ENCODE results near the gene PCNX2.
"Not testable (repeated sequence)": the region's sequence is repeated elsewhere in the genome, so short reads cannot be mapped to it uniquely, and the experiment has no call there.

PCNX2 gene

DNA sequence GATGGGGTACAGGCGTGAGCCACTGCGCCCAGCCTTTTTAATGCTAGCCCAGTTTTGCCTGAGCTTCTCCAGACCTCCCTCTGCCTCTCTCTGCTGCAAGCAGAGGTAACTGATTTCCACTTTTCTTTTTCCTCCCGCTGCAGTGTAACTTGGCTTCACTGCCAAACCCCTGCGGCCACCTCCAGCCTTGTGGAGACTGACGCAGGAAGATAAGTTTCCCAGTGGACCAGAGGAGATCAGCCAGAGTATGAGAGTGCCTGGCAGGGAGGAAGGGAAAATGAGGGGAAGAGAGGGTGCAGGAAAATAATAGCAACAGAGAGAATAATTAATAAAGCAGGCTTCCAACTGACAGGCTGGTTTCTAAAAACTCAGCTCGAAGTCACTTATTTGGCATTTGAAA is 143.7 kb downstream of the PCNX2 start:
- DNase-seq (ENCODE audit: low spot score), result no peak

DNA sequence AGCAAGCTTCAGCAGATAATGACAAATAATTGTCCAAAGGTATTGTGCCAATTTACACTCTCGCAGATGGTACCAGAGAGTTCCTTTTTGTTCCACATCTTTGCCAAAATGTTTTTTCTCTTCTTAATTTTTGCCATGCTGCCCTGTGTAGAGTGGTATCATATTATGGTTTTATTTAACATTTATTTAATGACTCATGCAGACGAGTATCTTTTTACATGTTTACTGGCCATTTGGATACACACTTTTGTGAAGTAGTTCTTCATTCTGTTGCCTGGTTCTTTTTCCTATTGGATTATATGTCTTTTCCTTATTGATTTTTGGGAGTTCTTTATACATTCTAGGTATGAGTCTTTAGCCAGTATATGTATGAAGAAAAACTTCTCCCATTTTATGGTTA is 151.1 kb downstream of the PCNX2 start:
- no peak for DNase-seq (ENCODE audit: low spot score)

DNA sequence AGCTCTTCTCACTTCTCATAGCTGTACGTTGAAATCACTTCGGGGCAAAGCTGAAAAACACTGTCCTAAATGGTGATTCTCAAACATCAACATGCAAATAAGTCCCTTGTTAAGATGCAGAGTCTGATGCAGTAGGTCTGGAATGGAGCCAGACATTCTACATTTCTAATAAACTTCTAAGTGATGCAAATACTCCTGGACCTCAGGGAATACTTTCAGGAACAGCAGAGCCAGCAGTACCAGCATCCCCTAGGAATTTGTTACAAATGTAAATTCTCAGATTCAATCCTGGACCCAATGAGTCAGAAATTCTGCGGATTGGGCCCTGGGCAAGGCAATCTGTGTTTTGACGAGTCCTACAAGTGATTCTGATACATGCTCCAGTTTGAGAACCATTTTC is 152.3 kb downstream of the PCNX2 start:
- DNase-seq (ENCODE audit: low spot score), result no peak

DNA sequence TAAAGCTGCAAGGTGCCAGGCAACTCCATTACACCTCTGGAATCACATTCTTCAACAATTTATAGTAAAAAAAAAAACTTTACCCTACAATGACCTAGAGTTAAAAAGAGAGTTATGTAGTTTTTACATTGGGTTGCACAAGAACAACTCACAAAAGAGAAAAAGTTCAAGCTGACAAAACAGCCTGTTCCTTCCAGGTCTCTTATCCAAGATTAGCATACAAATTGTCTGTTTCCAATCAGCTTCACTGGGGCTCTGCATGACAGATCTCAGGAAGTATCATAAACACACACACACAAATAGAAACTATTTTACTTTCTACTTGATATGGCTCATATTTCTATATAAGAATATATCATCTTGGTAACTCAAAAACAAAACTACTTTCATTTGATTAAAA is 154.6 kb downstream of the PCNX2 start:
- DNase-seq (ENCODE audit: low spot score), result no peak

DNA sequence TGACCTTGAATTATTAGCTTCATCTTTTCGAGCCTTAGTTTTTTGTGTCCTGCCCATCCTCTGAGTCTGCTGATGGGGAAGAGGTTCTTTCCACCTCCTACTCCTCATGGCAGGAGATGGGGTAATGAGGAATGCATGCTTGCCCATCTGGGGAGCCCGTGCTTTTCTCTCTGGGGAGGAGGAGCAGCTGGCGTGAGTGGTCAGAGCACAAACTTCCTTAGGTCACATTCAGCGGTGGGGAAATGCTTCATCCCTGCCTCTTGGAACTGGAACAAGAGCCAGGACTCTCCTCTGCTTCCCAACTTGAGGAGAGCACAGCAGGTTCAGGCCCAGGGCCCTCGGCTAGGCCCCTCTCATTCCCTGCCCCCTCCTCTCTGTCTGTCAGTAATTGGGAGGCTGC is 155.0 kb downstream of the PCNX2 start:
- peak; percentile 3 for DNase-seq (ENCODE audit: low spot score)

DNA sequence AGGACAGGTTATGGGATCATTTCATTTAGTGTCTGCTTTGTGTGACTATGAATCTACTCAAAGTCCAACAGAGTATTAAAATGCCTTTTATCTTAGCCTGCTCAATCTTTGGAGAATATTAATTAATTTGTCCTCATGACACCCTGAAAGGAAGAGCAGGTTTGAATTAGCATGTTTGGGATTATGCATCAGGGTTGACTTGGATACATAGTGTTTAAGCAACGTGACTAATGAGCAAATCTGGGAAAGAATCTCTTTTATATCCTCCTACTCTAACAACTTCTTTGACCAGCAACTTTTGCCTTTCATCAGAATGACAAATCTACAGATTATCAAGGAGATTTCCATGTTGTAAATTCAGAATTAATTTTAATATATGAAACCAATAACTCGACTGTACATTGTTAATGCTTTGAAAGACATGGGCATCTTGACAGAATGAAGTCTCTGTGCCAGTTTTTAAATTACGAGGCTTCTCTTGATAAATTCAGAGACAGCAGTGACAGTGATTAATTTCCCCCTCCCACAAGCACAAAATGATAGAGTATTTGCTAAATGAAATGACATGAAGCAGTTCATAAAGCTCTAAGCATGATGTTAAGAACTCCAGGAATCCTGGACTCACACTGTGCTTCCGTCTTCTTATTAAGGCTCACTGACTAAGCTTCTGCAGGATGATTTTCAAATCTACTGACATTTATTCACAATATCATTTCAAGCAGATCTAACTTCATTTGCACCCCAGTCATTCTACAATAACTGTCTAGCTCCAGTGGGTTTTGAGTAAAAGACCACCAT is 156.5 kb downstream of the PCNX2 start:
- DNase-seq (ENCODE audit: low spot score), result no peak

DNA sequence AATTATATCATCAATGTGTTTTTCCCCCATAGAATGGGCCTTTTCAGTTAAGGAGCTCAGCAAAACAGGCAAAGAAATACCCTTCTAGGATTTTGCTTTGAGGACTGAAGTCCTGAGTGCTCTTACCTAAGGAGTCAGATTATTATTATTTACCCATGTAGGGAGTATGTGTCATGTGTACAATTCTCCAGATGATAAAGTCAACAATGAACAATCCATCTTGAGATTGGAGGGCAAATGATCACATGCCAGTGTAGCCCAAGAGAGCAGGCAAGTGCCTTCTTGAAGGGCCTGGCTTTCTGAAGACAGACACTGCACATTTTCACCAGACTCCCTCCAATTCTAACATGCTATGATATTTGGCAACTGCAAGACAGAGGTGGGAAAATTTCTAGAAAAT is 159.7 kb downstream of the PCNX2 start:
- no peak for DNase-seq (ENCODE audit: low spot score)

DNA sequence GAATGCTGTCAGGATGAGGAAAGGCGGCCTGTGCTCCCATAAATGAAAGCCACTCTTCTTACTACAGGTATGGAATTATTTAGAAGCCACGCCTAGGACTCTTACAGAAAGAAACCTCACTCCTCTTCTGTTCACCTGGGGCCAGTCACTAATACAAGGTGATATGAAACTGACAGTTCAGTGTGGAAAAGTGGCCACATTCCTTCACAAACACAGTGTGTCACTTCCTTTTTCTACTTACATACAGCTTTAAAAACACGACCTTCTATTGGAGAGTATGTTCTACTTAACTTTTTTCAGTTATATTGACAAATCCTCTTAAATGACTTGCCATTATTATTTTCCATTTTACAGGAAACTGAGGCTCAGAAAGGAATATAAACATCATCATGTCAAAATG is 163.1 kb downstream of the PCNX2 start:
- DNase-seq (ENCODE audit: low spot score), result no peak

DNA sequence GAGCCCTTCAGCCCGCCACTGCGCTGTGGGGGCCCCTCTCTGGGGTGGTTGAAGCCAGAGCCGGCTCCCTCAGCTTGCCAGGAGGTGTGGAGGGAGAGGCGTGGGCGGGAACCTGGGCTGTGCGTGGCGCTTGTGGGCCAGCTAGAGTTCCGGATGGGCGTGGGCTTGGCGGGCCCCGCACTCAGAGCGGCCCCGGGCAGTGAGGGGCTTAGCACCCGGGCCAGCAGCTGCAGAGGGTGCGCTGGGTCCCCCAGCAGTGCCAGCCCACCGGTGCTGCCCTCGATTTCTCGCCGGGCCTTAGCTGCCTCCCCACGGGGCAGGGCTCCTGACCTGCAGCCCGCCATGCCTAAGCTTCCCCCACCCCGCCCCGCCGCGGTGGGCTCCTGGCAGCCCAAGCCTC is 166.5 kb downstream of the PCNX2 start:
- DNase-seq (ENCODE audit: low spot score), result not testable (repeated sequence)

DNA sequence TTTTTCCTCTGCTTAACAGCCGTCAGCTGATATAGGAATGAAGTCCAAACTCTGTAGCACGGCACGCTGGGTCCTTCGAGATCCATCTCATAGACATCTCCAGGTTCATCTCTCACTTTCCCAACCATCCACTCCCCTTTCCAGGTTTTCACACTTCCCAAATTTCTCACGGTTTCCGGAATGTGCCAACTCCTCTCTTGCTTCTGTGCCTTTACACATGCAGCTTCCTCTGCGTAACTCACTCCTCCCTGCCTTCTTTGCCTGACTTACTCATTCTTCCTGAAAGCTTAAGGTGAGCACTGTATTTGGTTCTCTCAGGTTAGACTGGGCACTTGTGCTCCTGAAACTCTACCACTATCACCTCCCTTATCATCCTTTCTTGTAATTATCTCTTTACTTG is 168.4 kb downstream of the PCNX2 start:
- no peak for DNase-seq (ENCODE audit: low spot score)

DNA sequence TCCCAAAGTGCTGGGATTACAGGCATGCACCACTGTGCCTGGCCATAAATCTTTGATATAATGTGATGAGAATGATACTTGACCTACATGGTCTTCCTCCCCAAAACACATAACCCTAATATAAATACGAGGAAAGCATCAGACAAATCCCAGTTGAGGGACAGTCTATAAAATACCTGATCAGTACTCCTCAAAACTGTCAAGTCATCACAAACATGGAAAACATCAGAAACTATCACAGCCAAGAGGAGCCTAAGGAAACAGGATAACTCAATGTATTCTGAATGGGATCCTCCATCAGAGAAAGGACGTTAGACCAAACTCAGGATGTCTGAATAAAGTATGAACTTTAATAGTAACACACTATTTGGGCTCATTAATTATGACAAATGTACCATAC is 172.7 kb downstream of the PCNX2 start:
- no peak for DNase-seq (ENCODE audit: low spot score)

DNA sequence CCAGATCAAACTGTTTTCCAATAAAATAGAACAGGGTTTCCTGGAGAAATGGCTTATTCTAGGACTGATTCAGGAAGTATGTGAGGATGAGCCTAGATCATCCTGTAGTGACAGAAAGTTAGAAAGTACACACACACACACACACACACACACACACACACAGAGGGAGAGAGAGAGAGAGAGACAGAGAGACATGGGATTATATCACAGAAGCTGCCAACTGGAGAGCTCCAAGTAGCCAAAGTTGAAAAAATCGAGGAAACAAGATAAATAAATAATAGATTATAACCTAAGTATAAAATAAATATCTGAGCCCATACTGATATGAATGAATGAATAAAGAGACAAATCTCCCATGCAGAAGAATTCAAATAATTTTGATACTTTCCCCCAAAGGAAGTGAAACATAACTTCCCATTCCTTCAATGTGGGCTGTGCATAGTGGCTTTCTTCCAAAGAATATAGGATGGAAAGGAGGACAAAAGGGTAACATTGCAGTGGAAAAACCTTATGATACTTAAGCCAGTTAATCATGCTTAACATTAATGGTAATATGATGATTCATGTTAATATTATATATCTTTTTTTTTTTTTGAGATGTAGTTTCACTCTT is 173.5 kb downstream of the PCNX2 start:
- DNase-seq (ENCODE audit: low spot score), result no peak

DNA sequence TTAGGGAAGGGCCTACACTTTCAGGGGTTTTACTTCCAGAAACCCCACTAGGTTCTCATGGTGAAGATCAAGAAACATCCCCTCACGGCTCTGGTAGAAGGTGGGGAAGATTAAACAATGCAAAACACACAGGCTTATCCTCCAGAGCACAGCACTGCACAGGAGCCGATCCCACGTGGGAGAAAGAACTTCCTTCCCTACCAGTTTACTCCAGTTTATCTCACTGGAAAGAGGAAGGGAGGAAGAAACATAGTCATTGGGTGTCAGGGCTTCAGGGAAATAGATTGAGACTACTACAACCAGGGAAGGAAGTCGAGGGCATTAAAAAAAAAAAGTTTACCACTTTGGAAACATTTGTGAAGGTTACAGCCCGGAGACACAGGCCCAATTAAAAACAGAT is 180.7 kb downstream of the PCNX2 start:
- no peak for DNase-seq (ENCODE audit: low spot score)

DNA sequence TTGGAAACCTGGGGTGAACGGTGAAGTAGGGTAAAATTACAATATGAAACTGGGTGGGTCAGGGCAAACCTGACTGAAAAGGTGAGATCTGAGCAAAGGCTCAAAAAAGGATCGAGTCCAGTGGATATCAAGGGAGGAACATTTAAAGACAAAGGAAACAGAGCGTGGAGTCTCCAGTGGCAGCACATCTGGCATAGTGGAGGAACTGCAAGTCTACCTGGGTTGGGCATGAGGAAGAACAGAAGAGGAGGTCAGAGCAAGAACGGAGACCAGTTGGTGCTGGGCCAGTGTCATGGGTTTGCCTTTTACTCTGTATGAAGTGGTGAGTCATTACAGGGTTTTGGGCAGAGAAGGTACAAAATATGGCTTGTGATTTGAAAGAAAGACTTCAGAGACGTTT is 181.4 kb downstream of the PCNX2 start:
- DNase-seq (ENCODE audit: low spot score), result no peak

DNA sequence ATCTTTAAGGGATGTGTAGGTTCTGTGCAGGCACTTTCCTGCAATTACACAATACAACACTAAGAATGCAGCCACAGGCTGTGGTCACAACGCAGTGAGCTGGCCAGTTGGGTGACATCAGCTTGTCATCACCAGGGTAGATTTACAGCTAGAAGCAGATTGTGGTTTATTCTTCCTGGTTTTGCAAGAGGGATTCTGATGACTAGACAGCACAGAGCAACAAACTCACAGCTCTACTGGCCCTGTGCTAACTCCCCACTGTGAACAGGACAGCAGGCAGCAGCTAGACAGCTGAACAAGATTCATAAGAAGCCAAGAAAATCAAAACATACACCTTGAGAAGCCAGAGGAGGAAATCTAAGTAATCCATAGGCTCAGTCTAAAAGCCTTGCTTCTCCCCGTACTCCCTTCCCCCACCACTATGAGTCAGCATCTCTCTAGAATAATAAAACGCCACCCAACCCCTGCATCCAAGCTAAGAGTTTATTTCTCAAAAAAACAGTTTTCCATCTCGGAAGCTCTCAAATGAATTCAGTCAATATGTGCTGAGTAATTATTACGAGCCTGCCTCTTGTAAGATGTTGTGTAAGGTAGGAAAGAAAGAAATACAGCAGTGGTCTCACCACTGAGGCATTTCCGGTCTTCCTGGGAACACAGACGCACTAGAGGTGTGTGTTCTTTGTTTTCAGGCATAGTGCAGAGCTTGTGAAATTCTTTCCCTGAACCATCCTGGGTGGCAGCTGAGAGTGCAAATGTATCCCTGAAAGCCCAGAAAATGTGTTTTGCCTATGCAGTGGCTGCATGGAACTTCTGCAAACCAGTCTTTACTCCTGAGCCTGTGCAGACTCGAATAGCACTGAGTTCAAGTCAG is 182.3 kb downstream of the PCNX2 start:
- DNase-seq (ENCODE audit: low spot score), result no peak

DNA sequence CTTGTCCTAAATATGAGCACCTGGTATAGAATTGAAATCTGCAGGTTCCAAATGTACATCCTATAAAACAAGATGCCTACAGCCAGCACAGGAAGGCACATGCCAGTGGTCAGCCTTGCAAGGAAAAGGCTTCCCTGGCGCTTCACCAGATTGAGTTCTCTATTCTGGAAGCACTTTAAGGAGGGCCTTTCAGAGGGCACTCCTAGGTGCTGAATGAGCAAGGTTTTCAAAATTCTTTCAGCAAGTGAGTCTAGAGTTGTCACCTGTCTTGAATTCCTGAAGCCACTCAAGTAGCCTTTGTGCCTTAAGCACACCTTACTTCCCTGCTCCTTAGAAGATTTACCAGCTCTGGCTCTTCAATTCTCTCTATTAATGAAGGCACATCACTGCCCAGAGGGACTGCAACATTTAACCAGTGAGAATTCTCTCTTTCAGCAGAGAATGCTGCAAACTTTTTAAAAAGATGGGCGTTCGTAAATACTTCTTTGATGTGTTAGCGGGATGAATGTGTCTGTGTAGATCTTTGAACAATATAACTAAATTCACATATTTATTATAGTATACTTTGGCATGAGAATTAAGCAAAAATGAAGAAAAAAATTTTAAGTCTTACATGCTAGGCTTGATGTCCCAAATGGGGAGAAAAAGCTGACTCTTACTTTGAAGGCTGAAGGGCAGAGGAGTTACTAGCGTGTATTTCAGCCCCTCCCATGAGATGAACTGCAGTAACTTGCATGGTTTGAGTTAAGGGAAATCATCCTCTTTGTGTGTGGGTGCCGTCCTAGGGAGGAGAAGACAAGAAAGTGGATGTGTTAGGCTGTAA is 183.1 kb downstream of the PCNX2 start:
- no peak for DNase-seq (ENCODE audit: low spot score)

DNA sequence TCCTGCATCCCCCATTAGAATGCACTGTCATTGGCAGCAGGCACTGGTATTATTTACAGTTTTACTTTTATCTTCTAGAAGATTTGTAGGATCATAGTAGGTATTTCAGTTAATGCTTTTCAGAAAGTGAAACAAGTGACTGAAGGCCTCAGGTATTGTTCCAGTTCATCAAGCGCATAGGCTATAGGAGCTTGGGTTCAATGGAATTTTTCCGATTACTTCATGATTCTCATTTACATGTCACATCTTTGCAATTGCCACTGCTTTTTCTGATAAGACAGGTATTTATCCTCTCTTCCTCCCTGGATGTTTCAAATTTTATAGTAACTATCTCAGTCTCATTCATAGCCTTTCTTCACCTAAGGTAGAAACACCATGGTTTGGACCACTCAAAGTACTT is 183.8 kb downstream of the PCNX2 start:
- no peak for DNase-seq (ENCODE audit: low spot score)

DNA sequence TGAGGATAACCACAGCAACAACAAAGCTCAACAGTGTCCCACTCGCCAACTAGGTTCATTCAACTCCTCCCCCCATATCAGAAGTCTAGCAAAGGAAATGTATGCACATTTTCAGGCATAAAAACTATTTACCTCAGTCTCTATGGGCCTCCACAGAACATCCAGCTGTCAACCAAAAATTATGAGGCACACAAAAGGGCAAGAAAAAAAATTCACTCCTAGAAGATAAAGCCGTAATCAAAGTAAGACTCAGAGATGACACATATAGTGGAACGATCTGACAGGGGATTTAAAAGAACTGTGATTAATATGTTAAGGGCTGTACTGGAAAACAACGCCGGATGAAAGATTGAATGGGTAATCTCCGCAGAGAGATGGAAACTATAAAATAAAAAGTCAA is 186.4 kb downstream of the PCNX2 start:
- DNase-seq (ENCODE audit: low spot score), result no peak

DNA sequence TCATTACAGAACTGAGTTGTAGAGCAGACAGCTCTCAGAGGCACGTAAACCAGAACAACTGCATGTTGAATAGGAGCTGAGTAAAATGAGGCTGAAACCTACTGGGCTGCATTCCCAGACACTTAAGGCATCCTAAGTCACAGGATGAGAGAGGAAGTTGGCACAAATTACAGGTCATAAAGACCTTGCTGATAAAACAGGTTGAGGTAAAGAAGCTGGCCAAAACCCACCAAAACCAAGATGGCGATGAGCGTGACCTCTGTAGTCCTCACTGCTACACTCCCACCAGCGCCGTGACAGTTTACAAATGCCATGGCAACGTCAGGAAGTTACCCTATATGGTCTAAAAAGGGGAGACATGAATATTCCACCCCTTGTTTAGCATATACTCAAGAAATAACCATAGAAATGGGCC is 187.8 kb downstream of the PCNX2 start:
- DNase-seq (ENCODE audit: low spot score), result not testable (repeated sequence)

DNA sequence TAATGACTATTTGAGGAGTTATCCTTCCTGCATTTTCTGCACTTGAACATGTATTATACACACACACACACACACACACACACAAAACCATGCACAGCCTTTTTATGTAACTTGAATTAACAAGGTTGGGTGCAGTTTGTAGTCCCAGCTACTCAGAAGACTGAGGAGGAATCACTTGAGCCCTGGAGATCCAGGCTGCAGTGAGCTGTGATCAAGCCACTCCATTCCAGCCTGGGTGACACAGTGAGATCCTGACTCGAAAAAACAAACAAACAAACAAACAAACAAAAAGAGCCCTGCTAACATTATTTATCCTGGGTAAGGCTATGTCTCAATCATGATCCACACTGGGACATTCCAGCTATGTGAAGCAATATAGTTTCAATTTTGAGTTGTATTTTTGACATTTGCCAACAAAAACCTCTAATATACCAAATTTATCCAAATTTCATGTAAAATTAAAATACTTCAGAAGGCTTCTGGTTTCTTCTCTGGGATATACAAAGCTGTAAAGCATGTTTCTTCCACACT is 188.3 kb downstream of the PCNX2 start:
- no peak for DNase-seq (ENCODE audit: low spot score)

DNA sequence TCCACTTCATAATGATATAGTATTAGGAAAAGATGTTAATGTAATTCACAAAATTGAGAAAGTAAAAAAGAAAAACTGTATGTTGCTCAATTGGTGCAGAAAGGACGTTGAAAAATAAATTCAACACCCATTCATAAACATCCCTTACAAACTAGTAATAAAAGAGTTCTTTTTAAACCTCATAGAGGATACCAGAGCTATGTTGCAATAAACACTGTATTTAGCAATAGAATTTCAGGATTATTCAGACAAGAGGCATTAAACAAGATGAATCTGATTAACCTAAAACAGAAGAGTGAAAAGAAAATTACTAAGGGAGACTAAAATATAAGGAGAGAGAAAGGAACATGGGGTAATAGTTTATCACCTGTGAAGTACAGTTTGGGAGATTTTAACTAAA is 190.3 kb downstream of the PCNX2 start:
- DNase-seq (ENCODE audit: low spot score), result no peak

DNA sequence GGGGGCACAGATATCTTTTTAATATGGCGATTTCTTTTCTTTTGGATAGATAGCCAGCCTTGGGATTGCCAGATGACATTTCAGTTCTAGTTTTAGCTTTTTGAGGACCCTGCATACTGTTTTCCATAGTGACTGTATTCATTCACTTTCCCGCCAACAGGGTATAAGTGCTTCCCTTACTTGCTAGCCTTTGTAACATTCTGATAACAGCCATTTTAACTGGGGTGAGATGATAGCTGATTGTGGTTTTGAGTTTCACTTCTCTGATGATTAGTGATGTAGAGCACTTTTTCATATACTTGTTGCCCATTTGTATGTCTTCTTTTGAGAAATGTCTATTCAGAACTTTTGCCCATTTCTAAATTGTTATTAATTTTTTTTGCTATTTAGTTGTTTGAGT is 193.2 kb downstream of the PCNX2 start:
- DNase-seq (ENCODE audit: low spot score), result no peak
